Colonic mucosa (tissue), 4 donors: Measurements from ENCODE around the gene RBBP8NL. TPM values are rescaled to one million over a fixed set of nuclear protein-coding genes. Genes with fewer than 3 reads are reported as not detected.

Experiments used
- DNase-seq: peaks from one replicate; pipeline ENCODE4 v3.0.0-alpha.2; 2020
- H3K27ac ChIP-seq: fragments of 200-600 bp; one replicate; pipeline ENCODE4 v1.8.0; 2021
- H3K27me3 ChIP-seq: fragments of 200-600 bp; one replicate; pipeline ENCODE4 v1.8.0; 2021
- H3K36me3 ChIP-seq: fragments of 200-600 bp; one replicate; pipeline ENCODE4 v1.8.0; 2021
- H3K4me1 ChIP-seq: fragments of 200-600 bp; one replicate; pipeline ENCODE4 v1.8.0; 2021; ENCODE audit warnings: mild to moderate bottlenecking
- H3K4me3 ChIP-seq: fragments of 200-600 bp; one replicate; pipeline ENCODE4 v1.8.0; 2021
- H3K9ac ChIP-seq, 2 donors: one replicate each; pipeline ENCODE4 v1.7.0; 2013; ENCODE audit warnings: control low read depth in 2 of 2, low read depth in 2 of 2, low read length in 2 of 2
- H3K9me3 ChIP-seq: fragments of 200-600 bp; one replicate; pipeline ENCODE4 v1.8.0; 2021
- CTCF ChIP-seq: fragments of 200-600 bp; IDR thresholded peaks from one replicate; pipeline ENCODE4 v1.8.0; 2022; ENCODE audit warnings: antibody characterized with exemption, mild to moderate bottlenecking
- intact Hi-C: fragments of 100-400 bp; cut with DNase I; formaldehyde crosslinking; loops from one replicate; pipeline ENCODE4 v1.14.1; 2022
- total RNA-seq, 2 donors: library from RNA; stranded (reverse); fragmentation: NEBNext Ultra II Directional in 1 of 2; extraction: Animal tissue kit (Norgen Biotek cat#: 25700) in 1 of 2; gene quantifications; one replicate each; pipeline ENCODE4 v1.2.1, GENCODE V29; 2021
- donor health status: healthy.
- donor health status: DM: no; HTN: no; CAD: no.
- donor health status: DM: no; HTN: no; CAD: no.

RBBP8NL gene
- total RNA-seq, 2 donors from 2014 or later = 5.9 to 12.5 TPM

DNA sequence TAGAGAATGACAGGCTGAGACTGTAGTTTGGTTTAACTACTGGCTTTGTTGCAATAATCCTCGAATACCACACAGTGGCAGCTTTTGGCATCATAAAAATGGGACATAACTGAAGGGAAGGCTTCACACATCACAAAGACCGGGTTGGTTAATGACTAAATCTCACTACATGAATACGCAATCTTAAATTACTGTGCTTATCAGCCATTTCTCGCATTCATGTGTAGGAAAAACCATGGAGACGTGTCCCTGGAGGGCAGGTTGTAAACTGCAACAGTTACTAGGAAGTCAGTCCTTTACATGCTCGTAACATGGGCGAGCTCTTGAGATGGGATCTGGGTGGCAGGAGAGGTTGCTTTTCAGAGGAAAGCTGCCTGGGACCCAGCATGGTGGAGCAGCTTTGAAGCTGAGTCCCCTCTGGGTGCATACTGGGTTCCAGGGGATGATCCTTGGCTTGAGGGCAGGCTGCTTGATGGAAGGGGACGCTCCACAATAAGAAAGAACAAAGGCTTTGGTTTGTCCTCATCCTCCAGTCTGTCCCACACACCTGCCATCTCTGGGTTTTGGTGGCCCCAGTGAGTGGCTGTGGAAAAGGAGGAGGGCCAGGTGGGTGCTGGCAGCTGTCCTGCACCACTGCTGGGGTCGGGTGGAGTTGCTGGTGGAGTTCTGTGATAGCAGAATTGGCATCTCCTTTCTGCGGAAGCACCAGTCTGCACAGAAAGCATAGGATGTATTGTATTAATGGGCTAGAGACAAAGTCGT lies 38.3 kb downstream of the RBBP8NL start:
- no peaks in the 10 kb centered on the region for H3K27me3 ChIP-seq

DNA sequence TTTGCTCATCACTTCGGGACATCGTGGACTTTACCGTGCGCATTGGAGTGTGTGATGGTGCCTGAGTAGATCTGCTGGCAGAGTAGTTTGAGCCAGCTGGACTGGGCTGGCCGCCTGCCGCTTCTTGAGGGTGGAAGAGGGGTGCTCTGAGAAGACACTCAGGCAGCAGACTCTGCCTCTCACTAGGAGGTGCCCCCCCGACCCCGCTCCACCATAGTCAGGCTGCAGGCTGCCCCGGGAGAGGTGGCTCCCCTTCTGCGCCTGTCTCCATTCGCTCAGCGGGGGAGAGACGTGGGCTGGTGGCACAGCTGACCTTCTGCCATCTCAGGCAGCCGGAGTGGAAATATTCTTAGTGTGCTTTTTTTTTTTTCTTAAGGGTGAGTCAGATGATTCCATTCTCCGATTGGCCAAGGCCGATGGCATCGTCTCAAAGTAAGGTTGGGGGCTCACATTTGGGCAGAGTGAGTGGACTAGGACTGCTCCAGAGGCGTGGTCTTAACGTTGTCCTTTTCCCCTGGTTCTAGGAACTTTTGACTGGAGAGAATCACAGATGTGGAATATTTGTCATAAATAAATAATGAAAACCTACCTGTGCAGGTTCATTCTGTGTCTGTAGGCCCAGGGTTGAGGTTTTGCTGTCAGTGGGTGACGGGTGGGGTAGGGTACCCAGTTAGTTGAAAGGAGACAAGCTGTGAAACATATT lies 39.3 kb downstream of the RBBP8NL start:
- Histone ChIP-seq H3K27ac (no peak overlapping the region), H3K36me3 (no peaks in the 10 kb centered on the region), H3K27me3 (no peaks in the 10 kb centered on the region), H3K4me1 (peaks cover 9% of the 10 kb centered on the region), H3K9me3 (no peaks in the 10 kb centered on the region), H3K4me3 (peak overlapping the region; percentile 81), H3K9ac (peak overlapping the region; percentile 92 to 99)
- intact Hi-C loops = loop anchor here (10.0 kb wide), 1 partner anchor 373 kb away; no protein-coding TSS in a partner anchor
- no peak for TF ChIP-seq CTCF
- no peak for DNase-seq

More for the DNA sequence above, 38.3 kb downstream of the RBBP8NL start:
- Histone ChIP-seq H3K4me3 (no peak overlapping the region), H3K27ac (no peak overlapping the region), H3K36me3 (no peaks in the 10 kb centered on the region), H3K4me1 (peaks cover 9% of the 10 kb centered on the region), H3K9ac (peak overlapping the region in 1 of 2 donors; percentile 18), H3K9me3 (no peaks in the 10 kb centered on the region)
- intact Hi-C loops = loop anchor here (10.0 kb wide), 1 partner anchor 374 kb away; no protein-coding TSS in a partner anchor
- DNase-seq = no peak
- no peak for TF ChIP-seq CTCF

GRCh38 chr20:62387219-62387913 lies 40.0 kb downstream of the RBBP8NL start:
- Histone ChIP-seq H3K4me3 (peak overlapping the region; percentile 81), H3K27me3 (no peaks in the 10 kb centered on the region), H3K9ac (peak overlapping the region; percentile 92 to 99), H3K9me3 (no peaks in the 10 kb centered on the region), H3K36me3 (no peaks in the 10 kb centered on the region), H3K4me1 (peaks cover 9% of the 10 kb centered on the region), H3K27ac (peak overlapping the region; percentile 78)
- TF ChIP-seq CTCF = no peak
- intact Hi-C loops = loop anchor here (10.0 kb wide), 1 partner anchor 373 kb away; no protein-coding TSS in a partner anchor
- no peak for DNase-seq

- intact Hi-C loops = loop anchor here (10.0 kb wide), 1 partner anchor 372 kb away; no protein-coding TSS in a partner anchor
- no peak for TF ChIP-seq CTCF
- peaks cover 9% of the 10 kb centered on the region for H3K4me1 ChIP-seq
Observed at GRCh38 chr20:62386383-62387218, 40.7 kb downstream of the RBBP8NL start, which contains the start of gene RPS21. RPS21 (plus strand) TSS chr20:62387103; CDS start chr20:62387339, 236 bp downstream.

More at GRCh38 chr20:62386383-62387218, 40.7 kb downstream of the RBBP8NL start, which contains the start of gene RPS21:
- peak within 1 kb of the TSS; percentile 78 for H3K27ac ChIP-seq
- H3K27me3 ChIP-seq = no peaks in the 10 kb centered on the region
- no peaks in the 10 kb centered on the region for H3K36me3 ChIP-seq
- no peaks in the 10 kb centered on the region for H3K9me3 ChIP-seq
- H3K9ac ChIP-seq = peak within 1 kb of the TSS; percentile 95 to 99
- DNase-seq = peak; percentile 94
- H3K4me3 ChIP-seq = peak within 1 kb of the TSS; percentile 81
